Activated T-helper 1 cell treated with anti-CD3 and anti-CD28 coated beads, Interleukin-2, amount 50 U/mL, for 16 hours (primary cell): ENCODE measurements around the gene SPOP.
"Not testable (repeated sequence)": the region's sequence is repeated elsewhere in the genome, so short reads cannot be mapped to it uniquely, and the experiment has no call there.

ENCODE experiments used
- DNase-seq, 2 donors: peaks; one replicate each; pipeline ENCODE4 v3.0.0-alpha.2; 2020; ENCODE audit warnings: low read depth in 1 of 2, low spot score in 1 of 2

The SPOP gene

GRCh38 chr17:49677933-49678847 lies at the start of gene SPOP:
TSS of gene SPOP (minus strand) at chr17:49678097. CDS start at chr17:49622810, 55,287 bp downstream.
- DNase-seq = peak; percentile 97 to 98

DNA sequence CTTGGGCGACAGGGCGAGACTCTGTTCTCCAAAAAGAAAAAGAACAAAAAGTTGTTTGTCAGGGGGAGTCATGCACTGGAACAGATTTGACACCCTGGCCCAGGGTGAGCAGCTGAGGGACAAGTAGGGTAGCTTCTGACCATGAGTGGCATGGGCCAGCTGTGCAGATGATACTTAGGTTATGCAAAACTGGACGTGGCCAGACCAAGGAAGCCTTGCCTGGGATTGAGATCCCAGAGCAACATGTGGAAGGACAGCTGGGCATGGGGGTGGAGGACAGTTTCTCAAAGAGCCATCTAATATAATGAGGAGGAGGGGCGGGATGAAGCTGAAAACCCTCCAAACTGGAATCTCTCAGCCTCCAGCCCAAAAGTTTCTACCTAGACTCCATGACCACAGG lies 49.5 kb upstream of the SPOP start:
- DNase-seq = no peak

GRCh38 chr17:49725452-49726130 lies 47.7 kb upstream of the SPOP start:
- DNase-seq = no peak

DNA sequence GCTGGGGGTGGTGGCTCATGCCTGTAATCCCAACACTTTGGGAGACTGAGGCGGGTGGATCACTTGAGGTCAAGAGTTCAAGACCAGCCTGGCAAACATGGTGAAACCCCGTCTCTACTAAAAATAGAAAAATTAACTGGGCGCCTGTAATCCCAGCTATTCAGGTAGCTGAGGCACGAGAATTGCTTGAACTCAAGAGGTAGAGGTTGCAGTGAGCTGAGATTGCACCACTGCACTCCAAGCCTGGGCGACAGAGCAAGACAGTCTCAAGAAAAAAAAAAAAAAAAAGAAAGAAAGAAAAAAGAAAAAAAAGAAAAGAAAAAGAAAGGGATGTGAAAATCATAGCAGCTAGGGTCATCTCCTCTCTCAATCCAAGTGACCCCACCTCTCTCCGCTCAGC lies 46.7 kb upstream of the SPOP start:
- not testable (repeated sequence) for DNase-seq

GRCh38 chr17:49723423-49723822 lies 45.5 kb upstream of the SPOP start:
- no peak for DNase-seq

GRCh38 chr17:49722066-49722465 lies 44.2 kb upstream of the SPOP start:
- no peak for DNase-seq

DNA sequence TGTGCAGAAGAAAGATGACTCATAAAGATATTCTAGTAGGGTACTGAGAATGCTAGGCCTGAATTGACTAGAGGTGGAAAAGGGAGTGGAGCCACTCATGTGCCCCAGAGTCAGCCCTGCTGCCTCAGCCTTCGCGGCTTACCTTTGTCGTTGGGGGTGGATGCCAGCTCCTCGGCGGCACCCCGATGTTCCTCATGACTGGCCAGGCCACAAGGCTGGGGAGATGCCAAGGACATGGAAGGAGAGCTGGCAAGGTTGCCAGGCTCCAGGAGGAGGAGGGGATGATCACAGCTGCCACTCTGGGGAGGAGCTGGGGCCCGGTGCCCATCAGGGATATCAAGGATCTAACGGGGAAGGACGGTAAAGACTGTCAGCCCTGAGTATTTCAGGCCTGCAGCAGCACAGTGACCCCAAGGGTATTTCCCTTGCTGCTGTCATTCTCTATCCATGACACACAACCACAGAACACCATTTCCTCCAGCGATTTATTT lies 39.5 kb upstream of the SPOP start:
- no peak for DNase-seq

- no peak for DNase-seq
Observed at GRCh38 chr17:49716668-49717364, 38.9 kb upstream of the SPOP start.

GRCh38 chr17:49715717-49716279 lies 37.9 kb upstream of the SPOP start:
- no peak for DNase-seq

GRCh38 chr17:49715216-49715615 lies 37.3 kb upstream of the SPOP start:
- DNase-seq = no peak

GRCh38 chr17:49708515-49709183 lies 30.8 kb upstream of the SPOP start:
- no peak for DNase-seq

- DNase-seq = peak; percentile 96 to 97
Observed at GRCh38 chr17:49707608-49708514, 30.0 kb upstream of the SPOP start, which contains the start of gene SLC35B1. TSS of gene SLC35B1 (minus strand) at chr17:49707964. CDS start at chr17:49707833, 131 bp downstream.

DNA sequence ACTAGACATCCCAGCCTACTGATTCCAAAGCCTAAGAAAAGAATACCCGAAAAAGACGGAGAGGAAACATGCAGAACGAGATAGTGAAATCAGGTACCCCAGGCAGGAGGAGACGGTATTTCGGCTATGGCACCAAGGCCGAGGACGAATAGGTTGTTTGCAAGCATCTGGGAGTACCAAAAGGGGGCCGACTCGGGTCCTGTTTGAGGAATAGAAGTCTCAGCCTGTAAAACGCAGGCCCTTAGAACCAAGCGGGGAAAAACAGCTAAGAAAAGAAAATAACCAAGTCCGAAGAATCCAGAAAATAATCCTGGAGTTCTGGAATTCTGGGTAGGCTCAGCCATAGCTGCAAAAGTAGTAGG lies 29.3 kb upstream of the SPOP start:
- DNase-seq = no peak

DNA sequence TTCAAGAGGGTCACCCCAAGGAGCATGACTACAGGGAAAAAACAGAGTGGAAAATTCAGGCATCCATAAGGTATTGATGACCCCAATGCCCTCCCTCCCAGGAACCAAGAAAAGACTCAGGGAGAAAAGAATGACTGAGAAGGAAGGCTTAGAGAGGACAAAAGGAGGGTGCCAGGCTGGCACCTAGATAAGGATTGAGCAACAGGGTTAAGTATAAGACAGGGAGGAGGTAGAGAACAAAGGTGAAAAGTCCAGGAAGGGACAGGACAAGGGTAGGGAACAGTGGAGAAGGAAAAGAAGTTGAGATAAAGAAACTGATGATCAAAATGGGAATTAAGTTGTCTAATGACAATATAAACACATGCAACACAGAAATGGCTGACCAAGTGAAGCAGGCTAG lies 27.4 kb upstream of the SPOP start:
- no peak for DNase-seq

- DNase-seq = no peak
Observed at GRCh38 chr17:49703557-49704277, 25.8 kb upstream of the SPOP start.

DNA sequence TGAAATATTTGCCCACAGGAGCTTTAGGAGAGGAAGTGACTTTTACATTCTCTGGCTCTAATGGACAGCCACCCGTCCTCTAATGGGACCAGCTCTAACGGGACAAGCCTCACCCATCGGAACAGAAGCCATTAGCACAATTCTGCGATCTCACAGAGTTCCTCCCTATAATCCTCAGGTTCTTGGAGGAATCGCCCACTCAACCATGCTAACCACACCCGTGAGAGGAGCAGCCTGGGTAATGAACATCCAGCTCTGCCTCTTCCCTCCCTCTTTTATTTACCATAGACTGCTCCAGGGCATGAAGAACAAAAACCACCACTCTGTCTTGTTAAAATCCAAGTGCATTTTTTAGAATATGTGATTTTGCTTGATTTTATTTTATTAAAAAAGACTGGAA lies 23.1 kb upstream of the SPOP start:
- no peak for DNase-seq

GRCh38 chr17:49699966-49700575 lies 22.2 kb upstream of the SPOP start:
- no peak for DNase-seq

GRCh38 chr17:49698005-49698404 lies 20.1 kb upstream of the SPOP start:
- no peak for DNase-seq
